ENCODE data around the gene PCBP1. TPM values are rescaled to one million over a fixed set of nuclear protein-coding genes. Genes with fewer than 3 reads are reported as not detected.
"Not testable (repeated sequence)": the region's sequence is repeated elsewhere in the genome, so short reads cannot be mapped to it uniquely, and the experiment has no call there.

Gene PCBP1
- total RNA-seq, 2 experiments from 2014 or later: 470 to 489 TPM

GRCh38 chr2:70132244-70133126, 45.2 kb downstream of the PCBP1 start:
- Mint-ChIP-seq H3K4me1 (ENCODE audit: low read depth) (peaks cover 61% of the 10 kb centered on the region), H3K36me3 (ENCODE audit: low read depth) (peaks cover 11% of the 10 kb centered on the region), H3K27me3 (no peaks in the 10 kb centered on the region), H3K4me3 (peak overlapping the region; percentile 86), H3K9me3 (peaks cover 3% of the 10 kb centered on the region), H3K27ac (peak overlapping the region; percentile 99)
- CTCF ChIA-PET: interaction anchor here (0.8 to 14.0 kb wide), 12 partner anchors 8 to 221 kb away, joined by 3 to 215 read pairs (median 8); partner anchors contain the start of genes PCBP1 and SNRPG
- intact Hi-C loops (cut with micrococcal nuclease): loop anchor here (2.0 kb wide), 1 partner anchor 42 kb away; no protein-coding TSS in a partner anchor
- ATAC-seq (peak; percentile 46), DNase-seq (peak; percentile 65)
- POLR2A ChIA-PET: interaction anchor here (0.8 to 38.3 kb wide), 16 partner anchors 9 to 218 kb away, joined by 3 to 955 read pairs (median 5); partner anchors contain the start of genes MXD1, PCBP1 and PCYOX1
- no peak for TF ChIP-seq CTCF (IDR thresholded peaks at IDR 0.05)

- ChIA-PET POLR2A (interaction anchor here (1.0 to 38.3 kb wide), 11 partner anchors 9 to 219 kb away, joined by 3 to 955 read pairs (median 19); partner anchors contain the start of genes MXD1, PCBP1 and PCYOX1), CTCF (interaction anchor here (0.7 to 14.0 kb wide), 10 partner anchors 8 to 222 kb away, joined by 3 to 215 read pairs (median 13); partner anchors contain the start of genes PCBP1 and SNRPG)
- H3K4me3 Mint-ChIP-seq: peak overlapping the region; percentile 86
- H3K27ac Mint-ChIP-seq: peak overlapping the region; percentile 99
- ATAC-seq (no peak), DNase-seq (no peak)
- H3K9me3 Mint-ChIP-seq: peaks cover 3% of the 10 kb centered on the region
- no peaks in the 10 kb centered on the region for H3K27me3 Mint-ChIP-seq
- peaks cover 61% of the 10 kb centered on the region for H3K4me1 Mint-ChIP-seq (ENCODE audit: low read depth)
- no peak for TF ChIP-seq CTCF (IDR thresholded peaks at IDR 0.05)
- intact Hi-C loops (cut with micrococcal nuclease): loop anchor here (2.0 kb wide), 1 partner anchor 42 kb away; no protein-coding TSS in a partner anchor
- peaks cover 12% of the 10 kb centered on the region for H3K36me3 Mint-ChIP-seq (ENCODE audit: low read depth)
These were observed 45.8 kb downstream of the PCBP1 start for GRCh38 chr2:70133127-70133452.

- Mint-ChIP-seq H3K27ac (peak overlapping the region; percentile 99), H3K9me3 (peaks cover 3% of the 10 kb centered on the region), H3K36me3 (ENCODE audit: low read depth) (peaks cover 12% of the 10 kb centered on the region), H3K4me3 (peak overlapping the region; percentile 86), H3K27me3 (no peaks in the 10 kb centered on the region), H3K4me1 (ENCODE audit: low read depth) (peaks cover 60% of the 10 kb centered on the region)
- DNase-seq (peak; percentile 56), ATAC-seq (peak; percentile 31)
- ChIA-PET POLR2A (interaction anchor here (0.6 to 38.3 kb wide), 13 partner anchors 9 to 219 kb away, joined by 3 to 955 read pairs (median 16); partner anchors contain the start of genes MXD1, PCBP1 and PCYOX1), CTCF (interaction anchor here (0.7 to 14.0 kb wide), 10 partner anchors 9 to 222 kb away, joined by 3 to 215 read pairs (median 13); partner anchors contain the start of genes PCBP1 and SNRPG)
- TF ChIP-seq CTCF (IDR thresholded peaks at IDR 0.05): no peak
- intact Hi-C loops (cut with micrococcal nuclease): loop anchor here (2.0 kb wide), 1 partner anchor 43 kb away; no protein-coding TSS in a partner anchor
These were observed 46.4 kb downstream of the PCBP1 start for GRCh38 chr2:70133491-70134322.

GRCh38 chr2:70134323-70134983, 47.2 kb downstream of the PCBP1 start:
- peak overlapping the region; percentile 99 for H3K27ac Mint-ChIP-seq
- H3K27me3 Mint-ChIP-seq; DNase-seq; intact Hi-C loops (cut with micrococcal nuclease); ATAC-seq; H3K9me3 Mint-ChIP-seq: not testable (repeated sequence)
- H3K36me3 Mint-ChIP-seq (ENCODE audit: low read depth): peaks cover 11% of the 10 kb centered on the region
- CTCF ChIA-PET: interaction anchor here (1.3 to 14.0 kb wide), 8 partner anchors 8 to 223 kb away, joined by 3 to 215 read pairs (median 15); partner anchors contain the start of gene PCBP1
- H3K4me1 Mint-ChIP-seq (ENCODE audit: low read depth): peaks cover 63% of the 10 kb centered on the region
- peak overlapping the region; percentile 86 for H3K4me3 Mint-ChIP-seq
- POLR2A ChIA-PET: interaction anchor here (0.6 to 38.3 kb wide), 13 partner anchors 8 to 332 kb away, joined by 3 to 955 read pairs (median 16); partner anchors contain the start of genes MXD1, PCBP1 and PCYOX1

Other genes with a start within 250 kb of the PCBP1 start
- gene SNRNP27, start 193.5 kb upstream of the PCBP1 start, total RNA-seq: 10 to 100 TPM; 54.3 to 57.9 TPM
- gene MXD1, start 172.4 kb upstream of the PCBP1 start, total RNA-seq: 10 to 100 TPM in 1 of 2 experiments, 1 to 10 TPM in 1; 9.9 to 11.7 TPM
- under 1 TPM; 0.65 to 0.76 TPM for gene ASPRV1, start 125.8 kb upstream of the PCBP1 start, total RNA-seq
- 10 to 100 TPM; 19.2 to 24.6 TPM for gene C2orf42, start 103.5 kb downstream of the PCBP1 start, total RNA-seq
- gene TIA1, start 161.2 kb downstream of the PCBP1 start, total RNA-seq: 10 to 100 TPM; 81.8 to 93.8 TPM
- 10 to 100 TPM; 10.4 to 11.5 TPM for gene PCYOX1, start 170.7 kb downstream of the PCBP1 start, total RNA-seq
- gene SNRPG, start 206.3 kb downstream of the PCBP1 start, total RNA-seq: 100 to 1,000 TPM; 445 to 463 TPM
- 10 to 100 TPM; 63.0 to 68.9 TPM for gene FAM136A, start 214.6 kb downstream of the PCBP1 start, total RNA-seq